Activated gamma-delta T cell treated with anti-CD3 and anti-CD28 coated beads, Interleukin-2, amount 50 U/mL, for 16 hours (primary cell): ENCODE measurements around the gene COX10.

Experiments
- DNase-seq: peaks from one replicate; pipeline ENCODE4 v3.0.0-alpha.2; 2020; ENCODE audit warnings: low read depth

The COX10 gene

GRCh38 chr17:14070344-14070984 lies 1.2 kb downstream of the COX10 start:
- no peak for DNase-seq

GRCh38 chr17:14072881-14073280 lies 3.6 kb downstream of the COX10 start:
- no peak for DNase-seq

- no peak for DNase-seq
Observed at GRCh38 chr17:14078027-14078426, 8.7 kb downstream of the COX10 start.

GRCh38 chr17:14080847-14081251 lies 11.5 kb downstream of the COX10 start:
- DNase-seq: no peak

DNA sequence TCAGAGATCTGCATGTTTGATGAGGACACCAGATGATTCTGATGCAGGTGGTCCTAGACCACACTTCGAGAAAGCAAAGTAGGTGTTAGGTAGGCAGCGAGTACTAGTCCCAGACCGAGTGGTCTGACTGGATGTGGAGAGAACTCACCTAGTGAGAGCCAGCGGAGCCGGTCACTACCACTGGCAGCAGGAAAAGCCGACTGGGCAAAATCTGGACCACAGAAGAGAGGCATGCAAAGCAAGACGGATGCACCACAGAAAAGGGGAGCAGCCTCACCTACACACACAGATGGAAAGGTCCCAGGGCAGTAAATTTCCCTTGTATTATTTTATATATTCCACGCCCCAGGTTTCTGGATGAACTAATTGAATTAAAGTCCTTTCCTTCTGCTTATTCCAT lies 13.5 kb downstream of the COX10 start:
- DNase-seq: no peak

GRCh38 chr17:14084955-14085354 lies 15.7 kb downstream of the COX10 start:
- DNase-seq: no peak

GRCh38 chr17:14086189-14086588 lies 16.9 kb downstream of the COX10 start:
- DNase-seq: no peak

- DNase-seq: no peak
Observed at GRCh38 chr17:14089179-14089578, 19.9 kb downstream of the COX10 start.

GRCh38 chr17:14091367-14091766 lies 22.1 kb downstream of the COX10 start:
- no peak for DNase-seq

DNA sequence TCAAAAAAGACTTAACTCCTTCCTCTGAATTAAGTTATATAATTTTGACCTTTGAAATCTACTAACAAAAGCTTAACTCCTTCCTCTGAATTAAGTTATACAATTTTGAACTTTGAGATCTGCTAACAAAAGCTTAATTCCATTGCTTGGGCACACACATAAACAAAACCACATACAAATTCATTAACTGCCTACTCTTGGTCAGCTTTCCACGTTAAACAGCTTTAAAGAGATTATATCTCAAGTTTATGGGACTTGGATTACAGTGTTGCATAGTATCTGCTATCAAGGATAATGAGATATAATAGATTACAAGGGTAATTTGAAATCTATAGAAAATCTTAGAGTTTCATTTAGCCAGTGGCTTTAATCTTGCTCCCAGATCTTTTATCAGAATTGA lies 23.5 kb downstream of the COX10 start:
- no peak for DNase-seq

- DNase-seq: no peak
Observed at GRCh38 chr17:14094676-14095601, 25.6 kb downstream of the COX10 start.

GRCh38 chr17:14095631-14096030 lies 26.3 kb downstream of the COX10 start:
- DNase-seq: no peak

DNA sequence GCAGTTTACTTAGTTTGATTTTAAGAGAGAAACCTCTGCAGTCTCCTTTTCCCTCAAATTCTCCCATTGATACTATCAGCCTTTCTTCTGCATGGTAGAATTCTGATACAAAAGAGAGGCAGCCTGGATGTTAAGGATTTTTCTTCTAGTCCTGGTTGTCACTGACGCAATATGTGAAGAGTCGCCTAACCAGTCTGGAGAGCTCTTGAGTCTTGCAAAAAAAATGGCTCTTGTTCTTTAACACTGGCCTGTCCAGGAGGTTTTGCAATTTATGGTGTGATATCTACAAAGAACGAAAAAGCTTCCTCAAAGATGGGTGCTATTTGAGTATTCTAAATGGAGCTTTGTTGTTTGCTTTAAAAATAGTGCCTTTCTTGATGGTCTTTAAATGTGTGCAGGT lies 28.9 kb downstream of the COX10 start:
- DNase-seq: no peak

DNA sequence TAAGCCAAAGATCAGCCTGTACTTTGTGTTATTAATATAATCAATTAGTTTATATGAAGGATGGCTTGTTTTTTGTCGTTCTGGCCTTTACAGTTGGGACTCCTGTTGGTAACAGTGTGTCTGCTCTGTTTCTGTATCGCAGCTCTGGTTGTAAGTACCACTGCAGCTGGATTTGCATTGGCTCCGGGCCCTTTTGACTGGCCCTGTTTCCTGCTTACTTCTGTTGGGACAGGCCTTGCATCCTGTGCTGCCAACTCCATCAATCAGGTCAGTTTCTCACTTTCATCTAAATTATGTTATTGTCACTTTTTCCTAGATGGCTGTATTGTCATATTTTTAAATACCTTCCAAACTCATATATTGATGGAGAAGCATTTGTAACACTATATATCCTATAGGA lies 32.7 kb downstream of the COX10 start:
- DNase-seq: no peak

GRCh38 chr17:14103836-14104235 lies 34.5 kb downstream of the COX10 start:
- DNase-seq: no peak

DNA sequence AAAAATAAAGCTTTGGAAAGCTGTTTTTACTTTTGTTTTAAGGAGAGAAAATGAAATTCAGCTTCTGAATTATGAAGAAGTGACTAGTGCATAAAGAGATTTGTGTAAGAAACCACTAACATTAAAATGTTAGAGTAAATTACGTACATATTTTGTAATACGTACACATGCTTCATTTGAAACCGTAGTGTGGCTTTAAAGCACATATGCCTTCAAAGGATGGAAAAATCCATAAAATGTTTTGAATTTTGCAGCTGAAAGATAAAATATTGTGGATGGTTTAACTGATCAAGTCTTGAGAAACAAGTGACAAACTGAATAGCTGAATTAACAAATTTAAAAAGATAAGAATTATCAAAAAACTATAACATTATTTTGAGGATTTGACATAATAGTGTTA lies 35.4 kb downstream of the COX10 start:
- no peak for DNase-seq

DNA sequence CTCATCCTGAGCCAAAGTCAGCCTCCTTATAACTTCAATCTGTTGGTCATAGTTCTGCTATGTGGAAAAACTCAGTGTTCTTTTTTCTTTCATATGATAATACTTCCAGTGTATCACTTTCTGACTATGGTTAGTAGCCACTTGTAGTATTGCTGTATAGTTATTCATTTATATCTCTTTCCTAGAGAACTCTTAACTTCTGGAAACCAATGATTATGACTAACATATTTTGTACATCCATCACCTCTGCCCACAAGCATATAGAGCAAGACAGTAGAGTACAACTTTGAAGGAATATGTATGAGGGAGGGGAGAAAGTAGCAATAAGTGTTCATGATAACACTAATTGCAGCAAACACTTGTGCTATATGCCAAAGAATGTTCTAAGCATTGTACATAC lies 38.6 kb downstream of the COX10 start:
- no peak for DNase-seq

DNA sequence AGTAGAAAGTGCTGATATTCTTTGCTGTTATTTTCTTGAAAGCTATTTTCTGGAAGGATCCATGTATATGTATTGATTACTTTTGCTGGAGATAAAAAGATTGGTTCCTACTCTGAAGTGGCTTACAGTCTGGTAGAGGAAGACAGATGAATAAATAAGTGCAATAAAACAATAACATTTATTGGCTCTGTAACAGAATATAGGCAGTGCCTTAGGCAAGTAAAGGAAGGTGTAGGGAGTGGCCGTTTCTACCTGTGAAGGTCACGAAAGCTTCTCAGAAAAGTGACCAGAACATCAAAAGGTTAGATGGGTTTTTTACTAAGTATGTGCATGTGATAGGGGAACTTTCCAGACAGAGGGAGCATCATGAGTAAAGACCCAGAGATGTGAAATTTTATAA lies 43.1 kb downstream of the COX10 start:
- no peak for DNase-seq

DNA sequence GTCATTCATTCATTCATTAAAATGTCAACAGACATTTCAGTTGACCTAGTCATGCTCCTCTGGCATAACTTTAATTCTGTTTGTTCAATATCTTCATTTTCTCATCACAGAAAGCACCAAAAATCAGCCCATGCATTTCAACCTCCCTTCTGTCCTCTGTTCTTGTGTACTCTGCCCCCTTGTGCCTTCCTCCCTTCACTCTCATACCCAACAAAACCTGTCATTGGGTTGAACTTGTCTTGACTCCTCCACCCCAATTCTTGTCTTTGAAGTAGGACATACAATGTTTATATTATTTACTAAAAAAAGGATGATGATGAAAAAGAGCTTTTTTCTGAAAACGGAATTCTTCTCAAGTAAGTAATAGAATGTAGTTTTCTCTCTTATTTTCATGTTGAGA lies 43.8 kb downstream of the COX10 start:
- DNase-seq: no peak

DNA sequence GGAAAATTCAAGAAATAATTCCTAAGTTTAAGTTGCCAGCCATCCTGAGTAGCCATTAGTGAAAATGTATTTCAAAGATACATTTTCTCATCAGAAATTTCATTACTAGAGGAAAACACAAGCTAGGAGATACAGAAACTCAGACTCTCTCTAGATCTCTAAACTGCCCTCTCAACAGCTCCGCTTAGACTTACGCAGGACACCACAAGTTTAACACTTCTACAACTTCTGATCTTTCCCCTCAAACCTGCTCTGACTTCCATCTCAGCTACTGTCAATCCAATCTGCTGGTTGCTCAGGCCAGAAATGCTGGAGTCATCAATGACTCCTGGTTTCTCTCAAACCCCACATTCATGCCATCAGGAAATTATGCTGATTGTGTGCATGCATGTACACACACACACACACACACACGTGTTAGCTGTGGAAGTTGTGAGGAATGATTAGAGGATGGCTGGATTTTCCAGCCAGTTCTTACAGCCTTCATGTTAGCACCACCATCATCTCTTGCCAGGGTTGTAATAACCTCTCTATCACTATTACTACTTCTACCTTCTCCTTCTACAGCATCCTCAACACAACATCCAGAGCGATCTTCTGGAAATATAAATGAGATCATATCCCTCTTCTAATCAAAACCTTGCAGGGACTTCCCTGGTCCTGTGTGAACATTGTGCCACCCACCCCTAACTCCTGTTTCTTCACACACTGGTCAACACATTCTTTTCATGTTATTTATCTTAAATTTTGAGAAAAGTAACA lies 47.1 kb downstream of the COX10 start:
- no peak for DNase-seq

DNA sequence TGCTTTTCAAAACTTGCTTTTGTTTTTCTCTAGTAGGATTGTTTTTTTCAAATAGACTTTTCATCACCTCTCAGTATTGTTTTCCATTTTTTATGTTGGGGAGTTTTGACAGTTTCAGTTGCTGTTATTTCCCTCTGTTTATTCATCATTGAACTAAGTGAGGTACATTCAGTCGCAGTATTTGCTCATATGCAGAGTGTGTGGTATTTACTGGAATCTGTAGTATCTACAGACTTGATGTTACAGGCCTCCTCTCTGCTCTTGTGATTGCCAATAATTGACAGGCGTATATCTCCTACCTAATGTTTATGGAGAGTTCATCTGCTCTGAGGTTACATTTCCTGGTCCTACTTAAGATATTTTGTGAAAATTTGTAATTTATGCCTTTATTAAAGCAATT lies 49.6 kb downstream of the COX10 start:
- no peak for DNase-seq

DNA sequence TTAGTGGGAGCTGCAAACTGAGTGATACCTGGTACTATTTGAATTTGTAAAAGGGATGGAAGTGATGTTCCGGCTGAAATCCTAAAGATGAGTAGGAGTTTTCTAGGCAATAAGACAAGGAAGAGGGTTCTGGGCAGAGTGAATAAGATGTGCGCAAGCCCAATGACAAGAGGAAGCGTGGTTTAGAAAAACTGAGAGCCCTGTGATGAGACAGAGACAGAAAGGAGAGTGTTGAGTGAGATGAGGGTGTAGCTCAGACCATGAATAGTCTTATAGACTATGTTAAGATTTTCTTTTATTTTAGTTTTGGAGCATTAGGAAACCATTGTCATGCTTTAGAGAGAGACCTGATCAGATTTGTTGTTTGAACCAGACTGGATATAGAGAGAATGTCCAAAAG lies 50.2 kb downstream of the COX10 start:
- no peak for DNase-seq

- DNase-seq: no peak
Observed at GRCh38 chr17:14121952-14122351, 52.6 kb downstream of the COX10 start.
